GM19023 (cell line): Measurements from ENCODE around the gene LYRM7.
A peak's percentile ranks its signal among the peaks of the same experiment; 100 is the strongest.
"Not testable (repeated sequence)": the region's sequence is repeated elsewhere in the genome, so short reads cannot be mapped to it uniquely, and the experiment has no call there.

ENCODE experiments used
- ATAC-seq: cut with Tn5 transposase; IDR thresholded peaks from one replicate; pipeline ENCODE4 v1.9.1; 2021; ENCODE audit warnings: mild to moderate bottlenecking, moderate library complexity; ENCODE audit not compliant: unreplicated experiment

Gene LYRM7

GRCh38 chr5:131170540-131171275 is at the start of gene LYRM7:
LYRM7 (plus strand) TSS chr5:131170944; CDS start chr5:131171021, 77 bp downstream.
- peak; percentile 98 for ATAC-seq

GRCh38 chr5:131127244-131127643 is 43.5 kb upstream of the LYRM7 start:
- ATAC-seq: not testable (repeated sequence)

GRCh38 chr5:131129306-131129705 is 41.4 kb upstream of the LYRM7 start:
- no peak for ATAC-seq

GRCh38 chr5:131133091-131133490 is 37.7 kb upstream of the LYRM7 start:
- not testable (repeated sequence) for ATAC-seq

- not testable (repeated sequence) for ATAC-seq
These were observed 32.3 kb upstream of the LYRM7 start for GRCh38 chr5:131138406-131138805.

- ATAC-seq: no peak
These were observed 31.4 kb upstream of the LYRM7 start for GRCh38 chr5:131139321-131139720.

GRCh38 chr5:131142970-131143617 is 27.6 kb upstream of the LYRM7 start:
- ATAC-seq: no peak

GRCh38 chr5:131147258-131147657 is 23.5 kb upstream of the LYRM7 start:
- no peak for ATAC-seq

GRCh38 chr5:131148835-131149234 is 21.9 kb upstream of the LYRM7 start:
- ATAC-seq: no peak

GRCh38 chr5:131150408-131150807 is 20.3 kb upstream of the LYRM7 start:
- no peak for ATAC-seq

- no peak for ATAC-seq
These were observed 19.5 kb upstream of the LYRM7 start for GRCh38 chr5:131151216-131151615.

GRCh38 chr5:131156385-131156784 is 14.4 kb upstream of the LYRM7 start:
- no peak for ATAC-seq

- no peak for ATAC-seq
These were observed 13.8 kb upstream of the LYRM7 start for GRCh38 chr5:131156957-131157356.

GRCh38 chr5:131160134-131160533 is 10.6 kb upstream of the LYRM7 start:
- ATAC-seq: no peak

GRCh38 chr5:131163276-131164119 is 7.2 kb upstream of the LYRM7 start:
- no peak for ATAC-seq

- ATAC-seq: peak; percentile 76
These were observed 6.3 kb upstream of the LYRM7 start for GRCh38 chr5:131164191-131165118.

- peak; percentile 84 for ATAC-seq
These were observed 5.5 kb upstream of the LYRM7 start, which contains the start of gene HINT1 for GRCh38 chr5:131165119-131165727. HINT1 (minus strand) TSS chr5:131165256; CDS start chr5:131165205, 51 bp downstream.

- ATAC-seq: no peak
These were observed 3.1 kb upstream of the LYRM7 start for GRCh38 chr5:131167615-131168014.

- no peak for ATAC-seq
These were observed 769 bp upstream of the LYRM7 start for GRCh38 chr5:131169810-131170539.
